ENCODE data around the gene CHAT. TPM values are rescaled to one million over a fixed set of nuclear protein-coding genes. Genes with fewer than 3 reads are reported as not detected.

The CHAT gene
- total RNA-seq, 2 experiments from 2014 or later, result not detected

DNA sequence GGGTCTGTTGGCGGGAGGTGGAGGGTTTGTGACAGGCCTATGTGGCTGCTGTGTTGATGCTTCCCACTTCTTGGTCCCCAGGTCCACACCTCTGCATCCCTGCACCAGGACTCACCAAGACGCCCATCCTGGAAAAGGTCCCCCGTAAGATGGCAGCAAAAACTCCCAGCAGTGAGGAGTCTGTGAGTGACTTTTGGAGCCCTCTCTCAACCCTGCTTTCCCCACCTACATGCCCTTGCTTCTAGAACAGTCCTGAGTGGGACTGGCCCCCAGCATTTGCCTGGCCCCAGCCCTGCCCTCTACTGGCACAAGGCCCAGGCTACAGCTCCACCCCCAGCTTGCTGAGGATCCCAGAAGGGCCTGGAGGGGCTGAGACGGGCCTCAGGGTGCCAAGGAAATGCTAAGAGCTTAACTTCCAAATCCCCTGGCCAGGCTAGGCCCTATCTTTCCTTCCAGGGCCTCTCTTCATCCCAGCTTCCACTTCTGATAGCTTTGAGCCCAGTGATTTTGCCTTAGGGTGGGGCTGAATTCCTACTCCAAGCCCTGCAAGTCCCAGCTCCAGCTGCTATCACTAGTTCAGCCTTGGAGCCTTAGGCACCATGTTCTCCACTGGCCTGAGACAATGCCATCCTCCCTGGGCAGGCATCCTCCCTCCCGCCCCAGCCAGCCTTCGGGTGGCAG, 2.7 kb downstream of the CHAT start:
- CTCF ChIA-PET, result no interaction called here
- H3K36me3 Mint-ChIP-seq (ENCODE audit: low read depth), result peaks cover 2% of the 10 kb centered on the region
- no peak overlapping the region for H3K27ac Mint-ChIP-seq
- intact Hi-C loops (cut with micrococcal nuclease), result no loop called here
- no peak overlapping the region for H3K4me3 Mint-ChIP-seq
- DNase-seq, result no peak
- peaks cover 69% of the 10 kb centered on the region for H3K27me3 Mint-ChIP-seq (ENCODE audit: low read depth)
- peaks cover 14% of the 10 kb centered on the region for H3K4me1 Mint-ChIP-seq (ENCODE audit: low read depth)
- H3K9me3 Mint-ChIP-seq, result peaks cover 3% of the 10 kb centered on the region

GRCh38 chr10:49617121-49618020, 3.5 kb downstream of the CHAT start:
- intact Hi-C loops (cut with micrococcal nuclease), result no loop called here
- CTCF ChIA-PET, result no interaction called here
- Mint-ChIP-seq H3K4me1 (ENCODE audit: low read depth) (peaks cover 13% of the 10 kb centered on the region), H3K36me3 (ENCODE audit: low read depth) (peaks cover 2% of the 10 kb centered on the region), H3K4me3 (no peak overlapping the region), H3K27me3 (ENCODE audit: low read depth) (peaks cover 61% of the 10 kb centered on the region), H3K27ac (no peak overlapping the region), H3K9me3 (peaks cover 1% of the 10 kb centered on the region)
- no peak for DNase-seq

DNA sequence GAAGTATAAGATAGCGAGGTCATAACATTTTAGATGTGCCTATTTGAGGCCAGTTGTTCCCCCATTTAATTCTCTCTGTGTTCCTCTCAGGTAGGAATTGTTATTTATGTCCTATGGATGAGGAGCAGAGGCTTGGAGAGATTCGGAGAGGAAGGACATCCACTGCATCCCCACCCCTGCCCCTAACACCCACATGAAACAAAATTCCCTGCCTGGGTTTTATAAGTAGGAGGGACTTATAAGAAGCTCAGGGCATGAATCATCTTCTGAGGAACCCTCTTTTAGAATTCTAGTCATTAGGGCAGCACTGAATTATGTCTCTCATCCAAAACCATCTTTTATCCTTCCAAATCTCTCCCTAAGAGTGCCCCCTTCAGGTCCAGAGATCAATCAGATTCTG, 5.0 kb downstream of the CHAT start:
- H3K4me1 Mint-ChIP-seq (ENCODE audit: low read depth), result peaks cover 4% of the 10 kb centered on the region
- no peak overlapping the region for H3K27ac Mint-ChIP-seq
- no peaks in the 10 kb centered on the region for H3K9me3 Mint-ChIP-seq
- H3K36me3 Mint-ChIP-seq (ENCODE audit: low read depth), result no peaks in the 10 kb centered on the region
- CTCF ChIA-PET, result interaction anchor here (0.9 kb wide), 1 partner anchor 26 kb away, joined by 3 read pairs; no protein-coding TSS in a partner anchor
- H3K27me3 Mint-ChIP-seq (ENCODE audit: low read depth), result peaks cover 47% of the 10 kb centered on the region
- H3K4me3 Mint-ChIP-seq, result no peak overlapping the region
- intact Hi-C loops (cut with micrococcal nuclease), result no loop called here
- DNase-seq, result no peak

DNA sequence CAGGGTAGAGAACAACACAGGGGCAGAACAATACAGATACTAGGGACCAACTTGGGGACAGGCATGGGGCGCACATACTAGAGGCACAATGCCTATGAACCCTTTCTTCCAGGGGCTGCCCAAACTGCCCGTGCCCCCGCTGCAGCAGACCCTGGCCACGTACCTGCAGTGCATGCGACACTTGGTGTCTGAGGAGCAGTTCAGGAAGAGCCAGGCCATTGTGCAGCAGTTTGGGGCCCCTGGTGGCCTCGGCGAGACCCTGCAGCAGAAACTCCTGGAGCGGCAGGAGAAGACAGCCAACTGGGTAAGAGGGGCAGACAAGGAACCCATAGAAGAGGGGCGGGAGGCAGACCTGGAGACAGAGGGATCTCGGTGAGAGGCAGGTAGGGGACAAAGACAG, 5.8 kb downstream of the CHAT start:
- no peak overlapping the region for H3K27ac Mint-ChIP-seq
- peaks cover 43% of the 10 kb centered on the region for H3K27me3 Mint-ChIP-seq (ENCODE audit: low read depth)
- no peaks in the 10 kb centered on the region for H3K9me3 Mint-ChIP-seq
- H3K4me3 Mint-ChIP-seq, result no peak overlapping the region
- intact Hi-C loops (cut with micrococcal nuclease), result no loop called here
- CTCF ChIA-PET, result interaction anchor here (0.9 kb wide), 1 partner anchor 26 kb away, joined by 3 read pairs; no protein-coding TSS in a partner anchor
- peaks cover 2% of the 10 kb centered on the region for H3K4me1 Mint-ChIP-seq (ENCODE audit: low read depth)
- no peak for DNase-seq
- no peaks in the 10 kb centered on the region for H3K36me3 Mint-ChIP-seq (ENCODE audit: low read depth)

DNA sequence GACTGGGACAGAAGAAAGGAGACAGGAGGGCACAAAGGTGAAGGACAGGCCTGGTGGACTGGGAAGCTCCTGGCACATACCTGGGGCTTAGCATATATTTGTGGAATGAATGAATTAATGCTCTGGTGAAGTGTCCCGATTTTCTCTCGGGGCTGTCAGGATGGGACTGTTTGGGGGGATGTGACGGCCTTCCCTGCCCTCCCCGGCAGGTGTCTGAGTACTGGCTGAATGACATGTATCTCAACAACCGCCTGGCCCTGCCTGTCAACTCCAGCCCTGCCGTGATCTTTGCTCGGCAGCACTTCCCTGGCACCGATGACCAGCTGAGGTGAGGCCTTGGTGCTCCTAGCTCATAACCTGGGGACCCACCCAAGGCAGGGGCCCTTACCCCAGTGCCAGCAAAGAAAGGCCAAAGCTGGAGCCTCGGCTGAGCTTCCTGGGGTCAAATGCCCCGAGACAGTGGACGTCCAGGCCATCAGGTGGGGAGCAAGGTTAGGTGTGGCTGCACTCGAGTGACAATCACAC, 6.5 kb downstream of the CHAT start:
- Mint-ChIP-seq H3K36me3 (ENCODE audit: low read depth) (no peaks in the 10 kb centered on the region), H3K9me3 (no peaks in the 10 kb centered on the region), H3K4me3 (no peak overlapping the region), H3K27me3 (ENCODE audit: low read depth) (peaks cover 37% of the 10 kb centered on the region), H3K4me1 (ENCODE audit: low read depth) (no peaks in the 10 kb centered on the region), H3K27ac (no peak overlapping the region)
- DNase-seq, result no peak
- CTCF ChIA-PET, result no interaction called here
- intact Hi-C loops (cut with micrococcal nuclease), result no loop called here

GRCh38 chr10:49620841-49621378, 7.1 kb downstream of the CHAT start:
- no peaks in the 10 kb centered on the region for H3K4me1 Mint-ChIP-seq (ENCODE audit: low read depth)
- H3K27me3 Mint-ChIP-seq (ENCODE audit: low read depth), result peaks cover 32% of the 10 kb centered on the region
- H3K4me3 Mint-ChIP-seq, result no peak overlapping the region
- no peaks in the 10 kb centered on the region for H3K9me3 Mint-ChIP-seq
- intact Hi-C loops (cut with micrococcal nuclease), result no loop called here
- no peak for DNase-seq
- CTCF ChIA-PET, result no interaction called here
- H3K27ac Mint-ChIP-seq, result no peak overlapping the region
- no peaks in the 10 kb centered on the region for H3K36me3 Mint-ChIP-seq (ENCODE audit: low read depth)

DNA sequence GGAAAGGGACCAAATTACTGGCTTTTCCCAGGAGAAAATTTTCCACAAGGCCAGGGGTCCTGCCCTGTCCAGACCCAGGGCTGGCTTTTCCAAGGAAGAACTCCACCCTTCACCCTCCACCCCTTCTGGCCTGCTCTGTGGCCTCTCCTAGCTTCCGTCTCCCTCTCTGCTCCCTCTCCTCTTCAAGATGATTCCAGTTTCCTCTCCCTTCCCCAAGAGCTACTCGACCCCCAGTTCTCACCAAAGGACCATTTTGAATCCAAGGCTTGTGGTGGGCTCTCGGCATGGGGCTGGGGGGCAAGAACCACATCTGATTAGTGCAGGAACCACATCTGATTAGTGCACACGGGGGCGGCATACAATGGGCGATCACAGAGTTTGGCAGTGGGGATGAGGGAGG, 7.7 kb downstream of the CHAT start:
- peaks cover 25% of the 10 kb centered on the region for H3K27me3 Mint-ChIP-seq (ENCODE audit: low read depth)
- H3K9me3 Mint-ChIP-seq, result no peaks in the 10 kb centered on the region
- intact Hi-C loops (cut with micrococcal nuclease), result no loop called here
- no peak for DNase-seq
- no peak overlapping the region for H3K4me3 Mint-ChIP-seq
- no peaks in the 10 kb centered on the region for H3K4me1 Mint-ChIP-seq (ENCODE audit: low read depth)
- CTCF ChIA-PET, result no interaction called here
- no peak overlapping the region for H3K27ac Mint-ChIP-seq
- no peaks in the 10 kb centered on the region for H3K36me3 Mint-ChIP-seq (ENCODE audit: low read depth)

GRCh38 chr10:49622426-49623425, 8.9 kb downstream of the CHAT start:
- intact Hi-C loops (cut with micrococcal nuclease), result no loop called here
- H3K27ac Mint-ChIP-seq, result no peak overlapping the region
- no peak overlapping the region for H3K4me3 Mint-ChIP-seq
- no peaks in the 10 kb centered on the region for H3K4me1 Mint-ChIP-seq (ENCODE audit: low read depth)
- H3K27me3 Mint-ChIP-seq (ENCODE audit: low read depth), result peaks cover 14% of the 10 kb centered on the region
- DNase-seq, result no peak
- CTCF ChIA-PET, result no interaction called here
- H3K36me3 Mint-ChIP-seq (ENCODE audit: low read depth), result no peaks in the 10 kb centered on the region
- H3K9me3 Mint-ChIP-seq, result no peaks in the 10 kb centered on the region

- Mint-ChIP-seq H3K27me3 (ENCODE audit: low read depth) (peaks cover 3% of the 10 kb centered on the region), H3K4me3 (no peak overlapping the region), H3K27ac (no peak overlapping the region), H3K4me1 (ENCODE audit: low read depth) (no peaks in the 10 kb centered on the region), H3K9me3 (no peaks in the 10 kb centered on the region), H3K36me3 (ENCODE audit: low read depth) (no peaks in the 10 kb centered on the region)
- no peak for DNase-seq
- intact Hi-C loops (cut with micrococcal nuclease), result no loop called here
- CTCF ChIA-PET, result no interaction called here
These were observed 10.8 kb downstream of the CHAT start for GRCh38 chr10:49624629-49625028.

DNA sequence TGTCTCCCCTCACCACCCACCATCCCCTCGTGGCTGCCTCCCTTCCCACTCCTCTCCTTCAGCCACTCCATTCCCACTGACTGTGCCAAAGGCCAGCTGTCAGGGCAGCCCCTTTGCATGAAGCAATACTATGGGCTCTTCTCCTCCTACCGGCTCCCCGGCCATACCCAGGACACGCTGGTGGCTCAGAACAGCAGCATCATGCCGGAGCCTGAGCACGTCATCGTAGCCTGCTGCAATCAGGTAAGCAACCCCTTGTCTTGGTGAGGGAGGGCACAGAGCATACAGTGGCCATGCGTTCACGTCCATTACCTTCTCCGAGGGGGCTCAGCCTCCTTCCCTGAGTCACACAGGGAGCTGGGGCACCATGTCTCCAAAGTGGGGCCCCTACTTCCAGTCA, 11.6 kb downstream of the CHAT start:
- DNase-seq, result no peak
- intact Hi-C loops (cut with micrococcal nuclease), result no loop called here

DNA sequence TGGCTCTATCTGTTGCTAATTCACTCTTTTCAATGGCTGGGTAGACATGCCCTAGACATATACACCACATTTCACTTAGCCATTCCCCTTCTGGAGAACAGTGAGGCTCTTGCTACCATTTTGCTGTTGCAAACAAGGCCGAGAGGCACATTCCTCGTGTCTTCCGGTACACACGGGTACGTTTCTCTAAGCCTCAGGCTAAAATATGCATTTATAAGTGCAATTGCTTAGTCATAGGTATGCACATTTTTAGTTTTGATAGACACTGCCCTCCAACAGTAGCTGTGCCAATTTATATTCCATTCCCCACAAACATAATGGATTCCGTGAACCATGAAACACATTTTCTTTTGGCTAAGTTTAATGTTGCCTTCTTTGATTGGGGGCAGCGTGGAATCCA, 13.2 kb downstream of the CHAT start:
- DNase-seq, result no peak
- H3K27ac Mint-ChIP-seq, result no peak overlapping the region
- intact Hi-C loops (cut with micrococcal nuclease), result no loop called here
- no peaks in the 10 kb centered on the region for H3K9me3 Mint-ChIP-seq
- H3K4me3 Mint-ChIP-seq, result no peak overlapping the region
- H3K27me3 Mint-ChIP-seq (ENCODE audit: low read depth), result no peaks in the 10 kb centered on the region
- H3K4me1 Mint-ChIP-seq (ENCODE audit: low read depth), result no peaks in the 10 kb centered on the region
- CTCF ChIA-PET, result no interaction called here
- H3K36me3 Mint-ChIP-seq (ENCODE audit: low read depth), result no peaks in the 10 kb centered on the region

More for the DNA sequence above, 11.6 kb downstream of the CHAT start:
- Mint-ChIP-seq H3K27ac (no peak overlapping the region), H3K27me3 (ENCODE audit: low read depth) (no peaks in the 10 kb centered on the region), H3K36me3 (ENCODE audit: low read depth) (no peaks in the 10 kb centered on the region), H3K9me3 (no peaks in the 10 kb centered on the region), H3K4me1 (ENCODE audit: low read depth) (no peaks in the 10 kb centered on the region), H3K4me3 (no peak overlapping the region)
- CTCF ChIA-PET, result no interaction called here

All from activated naive CD4-positive, alpha-beta T cell treated with anti-CD3 and anti-CD28 coated beads for 36 hours (primary cell).